Neural crest cell (in vitro differentiated cells): ENCODE results near the gene RNF31. TPM values are rescaled to one million over a fixed set of nuclear protein-coding genes. Genes with fewer than 3 reads are reported as not detected.
A peak's percentile ranks its signal among the peaks of the same experiment; 100 is the strongest.

Experiments
- DNase-seq: peaks from one replicate; pipeline ENCODE4 v3.0.0; 2021; ENCODE audit warnings: low read depth, mixed read lengths, low spot score
- H3K27ac Mint-ChIP-seq: one replicate; pipeline ENCODE4 v1.8.0; 2021; ENCODE audit warnings: mild to moderate bottlenecking, mixed read lengths; ENCODE audit not compliant: unreplicated experiment
- H3K27me3 Mint-ChIP-seq: 2 replicates; pipeline ENCODE4 v1.8.0; 2021; ENCODE audit warnings: low read depth, mild to moderate bottlenecking, mixed read lengths
- H3K36me3 Mint-ChIP-seq: 2 replicates; pipeline ENCODE4 v1.8.0; 2021; ENCODE audit warnings: low read depth, mild to moderate bottlenecking, mixed read lengths
- H3K4me1 Mint-ChIP-seq: 2 replicates; pipeline ENCODE4 v1.8.0; 2021; ENCODE audit warnings: mixed read lengths
- H3K4me3 Mint-ChIP-seq: one replicate; pipeline ENCODE4 v1.8.0; 2021; ENCODE audit warnings: mild to moderate bottlenecking, mixed read lengths
- H3K9me3 Mint-ChIP-seq: 2 replicates; pipeline ENCODE4 v1.8.0; 2021; ENCODE audit warnings: mixed read lengths
- total RNA-seq: library from RNA; stranded (reverse); gene quantifications from 2 replicates; pipeline ENCODE4 v1.2.1, GENCODE V29; 2021
- TF ChIP-seq, protein P1 (sequence below): fragments of 200-600 bp; sonication (generic); conservative IDR thresholded peaks from 2 replicates; pipeline ENCODE4 v1.5.0; 2021; ENCODE audit warnings: antibody characterized with exemption, mild to moderate bottlenecking

Gene RNF31
- total RNA-seq, 1 donor from 2014 or later: 65.5 TPM

DNA sequence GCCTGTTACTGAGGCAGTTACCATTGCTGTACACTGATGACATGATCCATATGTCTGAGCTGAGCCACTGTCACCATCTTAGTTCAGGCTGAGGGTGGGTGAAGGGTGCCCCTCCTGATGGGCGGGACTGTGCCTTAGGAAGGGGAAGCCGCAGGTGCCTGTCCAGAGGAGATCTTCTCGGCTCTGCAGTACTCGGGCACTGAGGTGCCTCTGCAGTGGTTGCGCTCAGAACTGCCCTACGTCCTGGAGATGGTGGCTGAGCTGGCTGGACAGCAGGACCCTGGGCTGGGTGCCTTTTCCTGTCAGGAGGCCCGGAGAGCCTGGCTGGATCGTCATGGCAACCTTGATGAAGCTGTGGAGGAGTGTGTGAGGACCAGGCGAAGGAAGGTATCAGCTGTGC is 3.7 kb downstream of the RNF31 start:
- Mint-ChIP-seq H3K9me3 (no peaks in the 10 kb centered on the region), H3K27ac (no peak overlapping the region), H3K36me3 (peaks cover 6% of the 10 kb centered on the region), H3K4me1 (peaks cover 17% of the 10 kb centered on the region), H3K27me3 (no peaks in the 10 kb centered on the region), H3K4me3 (peak overlapping the region; percentile 76)
- no peak for DNase-seq
- TF ChIP-seq, protein P1, sequence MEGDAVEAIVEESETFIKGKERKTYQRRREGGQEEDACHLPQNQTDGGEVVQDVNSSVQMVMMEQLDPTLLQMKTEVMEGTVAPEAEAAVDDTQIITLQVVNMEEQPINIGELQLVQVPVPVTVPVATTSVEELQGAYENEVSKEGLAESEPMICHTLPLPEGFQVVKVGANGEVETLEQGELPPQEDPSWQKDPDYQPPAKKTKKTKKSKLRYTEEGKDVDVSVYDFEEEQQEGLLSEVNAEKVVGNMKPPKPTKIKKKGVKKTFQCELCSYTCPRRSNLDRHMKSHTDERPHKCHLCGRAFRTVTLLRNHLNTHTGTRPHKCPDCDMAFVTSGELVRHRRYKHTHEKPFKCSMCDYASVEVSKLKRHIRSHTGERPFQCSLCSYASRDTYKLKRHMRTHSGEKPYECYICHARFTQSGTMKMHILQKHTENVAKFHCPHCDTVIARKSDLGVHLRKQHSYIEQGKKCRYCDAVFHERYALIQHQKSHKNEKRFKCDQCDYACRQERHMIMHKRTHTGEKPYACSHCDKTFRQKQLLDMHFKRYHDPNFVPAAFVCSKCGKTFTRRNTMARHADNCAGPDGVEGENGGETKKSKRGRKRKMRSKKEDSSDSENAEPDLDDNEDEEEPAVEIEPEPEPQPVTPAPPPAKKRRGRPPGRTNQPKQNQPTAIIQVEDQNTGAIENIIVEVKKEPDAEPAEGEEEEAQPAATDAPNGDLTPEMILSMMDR: no peak

DNA sequence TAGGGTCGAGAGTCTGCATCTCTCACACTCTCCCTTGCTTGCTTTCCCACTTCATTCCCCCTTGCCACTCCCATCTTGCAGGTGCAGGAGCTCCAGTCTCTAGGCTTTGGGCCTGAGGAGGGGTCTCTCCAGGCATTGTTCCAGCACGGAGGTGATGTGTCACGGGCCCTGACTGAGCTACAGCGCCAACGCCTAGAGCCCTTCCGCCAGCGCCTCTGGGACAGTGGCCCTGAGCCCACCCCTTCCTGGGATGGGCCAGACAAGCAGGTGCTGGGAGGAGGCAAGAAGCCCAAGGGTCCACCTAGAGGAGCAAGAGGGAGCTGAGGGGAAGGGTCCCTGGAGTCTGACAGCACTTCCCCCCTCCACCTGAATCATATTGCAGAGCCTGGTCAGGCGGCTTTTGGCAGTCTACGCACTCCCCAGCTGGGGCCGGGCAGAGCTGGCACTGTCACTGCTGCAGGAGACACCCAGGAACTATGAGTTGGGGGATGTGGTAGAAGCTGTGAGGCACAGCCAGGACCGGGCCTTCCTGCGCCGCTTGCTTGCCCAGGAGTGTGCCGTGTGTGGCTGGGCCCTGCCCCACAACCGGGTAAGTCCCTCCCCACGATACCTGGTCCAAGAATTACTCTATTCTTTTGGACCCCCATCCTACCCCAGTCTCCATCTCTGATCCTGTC is 4.2 kb downstream of the RNF31 start:
- DNase-seq: no peak
- Mint-ChIP-seq H3K9me3 (no peaks in the 10 kb centered on the region), H3K4me3 (peak overlapping the region; percentile 50), H3K36me3 (peaks cover 6% of the 10 kb centered on the region), H3K27ac (no peak overlapping the region), H3K4me1 (peaks cover 13% of the 10 kb centered on the region), H3K27me3 (no peaks in the 10 kb centered on the region)
- TF ChIP-seq, protein P1: no peak

DNA sequence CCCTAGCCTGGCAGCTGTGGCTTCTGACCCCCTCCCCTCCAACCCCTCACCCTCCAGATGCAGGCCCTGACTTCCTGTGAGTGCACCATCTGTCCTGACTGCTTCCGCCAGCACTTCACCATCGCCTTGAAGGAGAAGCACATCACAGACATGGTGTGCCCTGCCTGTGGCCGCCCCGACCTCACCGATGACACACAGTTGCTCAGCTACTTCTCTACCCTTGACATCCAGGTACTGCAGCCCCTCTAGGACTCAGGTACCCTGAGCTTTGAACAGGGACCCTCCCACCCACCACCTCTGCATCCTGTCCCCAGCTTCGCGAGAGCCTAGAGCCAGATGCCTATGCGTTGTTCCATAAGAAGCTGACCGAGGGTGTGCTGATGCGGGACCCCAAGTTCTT is 7.8 kb downstream of the RNF31 start:
- no peaks in the 10 kb centered on the region for H3K4me1 Mint-ChIP-seq
- H3K27ac Mint-ChIP-seq: no peak overlapping the region
- no peak overlapping the region for H3K4me3 Mint-ChIP-seq
- no peaks in the 10 kb centered on the region for H3K27me3 Mint-ChIP-seq
- no peaks in the 10 kb centered on the region for H3K9me3 Mint-ChIP-seq
- DNase-seq: no peak
- TF ChIP-seq, protein P1: no peak
- H3K36me3 Mint-ChIP-seq: peaks cover 10% of the 10 kb centered on the region

DNA sequence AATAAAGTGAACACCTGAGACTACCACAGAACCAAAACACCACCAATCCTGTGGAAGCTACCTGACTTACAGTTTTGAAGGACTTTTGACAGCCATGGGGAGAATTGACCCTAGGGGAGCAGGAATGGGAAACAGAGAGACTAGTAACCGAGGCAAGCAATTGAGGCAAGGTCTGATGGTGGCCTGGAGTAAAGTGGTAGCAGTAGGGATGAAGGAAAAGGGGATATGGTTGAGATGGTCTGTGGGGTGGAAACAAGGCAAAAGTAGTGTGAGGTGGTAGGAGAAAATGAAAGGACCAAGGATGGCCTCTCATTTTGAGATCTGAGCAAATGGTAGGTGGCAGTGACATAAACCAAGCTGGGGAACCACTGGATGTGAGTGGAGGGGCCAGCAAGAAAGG is 9.5 kb downstream of the RNF31 start:
- Mint-ChIP-seq H3K9me3 (no peaks in the 10 kb centered on the region), H3K27ac (no peak overlapping the region), H3K27me3 (no peaks in the 10 kb centered on the region), H3K36me3 (peaks cover 10% of the 10 kb centered on the region), H3K4me1 (peaks cover 11% of the 10 kb centered on the region), H3K4me3 (no peak overlapping the region)
- TF ChIP-seq, protein P1: no peak
- DNase-seq: no peak

DNA sequence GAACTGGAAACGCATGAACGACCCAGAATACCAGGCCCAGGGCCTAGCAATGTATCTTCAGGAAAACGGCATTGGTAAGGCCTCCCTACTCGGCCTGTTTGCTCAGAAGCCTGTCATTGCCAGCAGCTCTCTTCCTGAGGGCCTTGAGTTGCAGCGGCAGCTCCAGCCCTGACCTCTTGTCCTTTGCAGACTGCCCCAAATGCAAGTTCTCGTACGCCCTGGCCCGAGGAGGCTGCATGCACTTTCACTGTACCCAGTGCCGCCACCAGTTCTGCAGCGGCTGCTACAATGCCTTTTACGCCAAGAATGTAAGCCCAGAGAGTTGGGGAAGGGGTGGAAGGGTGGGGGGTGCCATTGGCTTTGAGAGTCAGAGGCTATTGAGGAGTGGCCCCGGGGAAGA is 10.0 kb downstream of the RNF31 start:
- H3K27ac Mint-ChIP-seq: peak overlapping the region; percentile 43
- H3K36me3 Mint-ChIP-seq: peaks cover 10% of the 10 kb centered on the region
- H3K4me1 Mint-ChIP-seq: peaks cover 13% of the 10 kb centered on the region
- no peak overlapping the region for H3K4me3 Mint-ChIP-seq
- DNase-seq: no peak
- no peaks in the 10 kb centered on the region for H3K9me3 Mint-ChIP-seq
- no peaks in the 10 kb centered on the region for H3K27me3 Mint-ChIP-seq
- TF ChIP-seq, protein P1: no peak
